GM23248 (cell line): ENCODE results near the gene ADAMTS14.

Experiments used
- EZH2 ChIP-seq: fragments of 200-600 bp; sonication (generic); IDR thresholded peaks from 2 replicates; pipeline ENCODE4 v1.6.1; 2018; ENCODE audit warnings: antibody characterized with exemption, mild to moderate bottlenecking; ENCODE audit not compliant: insufficient read depth, poor library complexity, severe bottlenecking
- EZH2phosphoT487 ChIP-seq: fragments of 200-600 bp; sonication (generic); IDR thresholded peaks from 2 replicates; pipeline ENCODE4 v1.6.1; 2018; ENCODE audit warnings: antibody characterized with exemption, moderate library complexity, mild to moderate bottlenecking, low read depth; ENCODE audit not compliant: insufficient read depth

DNA sequence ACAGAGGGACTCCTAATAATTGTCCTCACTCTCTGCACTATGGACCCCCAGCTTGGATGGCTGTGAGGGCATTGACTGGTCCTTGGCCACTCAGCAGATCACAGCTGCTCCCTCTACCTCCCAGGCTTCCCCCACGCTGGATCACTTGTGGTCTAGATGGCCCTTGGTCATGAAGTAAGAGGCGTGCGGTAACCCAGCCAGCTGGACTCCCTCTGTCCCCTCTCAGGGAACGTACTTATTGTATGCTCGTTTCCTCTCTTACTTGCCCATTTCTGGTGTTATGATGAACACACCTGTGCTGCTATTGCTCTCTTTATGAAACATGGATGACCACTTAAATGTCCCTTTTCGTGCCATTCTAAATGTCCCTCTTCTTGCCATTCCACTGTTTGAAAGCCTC lies 19.3 kb downstream of the ADAMTS14 start:
- TF ChIP-seq EZH2 (no peak), EZH2phosphoT487 (no peak)
